Activated CD8-positive, alpha-beta memory T cell treated with anti-CD3 and anti-CD28 coated beads for 36 hours (primary cell): ENCODE data around the gene PAX5. TPM values are rescaled to one million over a fixed set of nuclear protein-coding genes. Genes with fewer than 3 reads are reported as not detected.

Source experiments
- CTCF ChIA-PET: fragments of 350-600 bp; sonication (Branson Sonifier 250); formaldehyde crosslinking; loops from one replicate; lab custom pipeline; 2021; ENCODE audit warnings: antibody characterized with exemption; lab: Charles Lee
- POLR2A ChIA-PET: fragments of 350-600 bp; sonication (Branson Sonifier 250); formaldehyde crosslinking; loops from one replicate; lab custom pipeline; 2021; ENCODE audit warnings: antibody characterized with exemption; lab: Charles Lee
- total RNA-seq, 2 experiments: library from RNA; stranded (reverse); gene quantifications; one replicate each; pipeline ENCODE4 v1.2.3, GENCODE V29; 2021

The PAX5 gene
- total RNA-seq, 2 experiments from 2014 or later: 0.23 to 0.34 TPM

DNA sequence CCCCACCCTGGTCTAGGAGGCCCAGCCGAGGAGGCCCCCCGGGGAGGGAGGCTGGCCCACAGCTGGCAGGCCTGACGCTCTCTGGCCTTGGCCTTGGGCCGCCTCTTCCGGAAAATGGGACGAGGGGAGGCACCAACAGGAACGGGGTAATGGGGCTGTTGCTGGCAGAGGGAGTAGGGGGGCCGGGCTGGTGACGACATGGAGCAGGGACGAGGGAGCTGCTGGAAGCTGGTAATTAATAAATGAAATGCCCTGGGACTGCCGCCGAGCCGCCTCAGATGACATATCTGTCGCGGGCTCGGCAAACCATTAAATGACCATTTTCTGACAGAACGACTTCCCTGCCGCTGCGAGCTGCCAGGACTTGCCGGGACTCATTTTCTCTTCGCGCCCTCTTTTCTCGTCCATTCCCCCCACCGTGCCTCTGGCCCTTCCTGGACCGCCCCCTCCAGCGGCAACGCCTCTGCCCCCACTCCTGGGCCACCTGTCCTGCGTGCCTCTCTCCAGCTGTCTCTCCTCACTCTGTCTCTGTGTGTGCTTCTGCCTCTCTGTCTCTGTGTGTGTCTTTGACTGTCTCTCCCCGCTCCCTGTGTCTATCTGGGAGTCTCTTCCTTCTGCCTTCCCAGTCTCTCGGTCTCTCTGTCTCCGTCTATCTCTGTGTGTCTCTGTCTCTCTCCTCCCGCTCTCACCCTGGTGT, 215.7 kb downstream of the PAX5 start:
- POLR2A ChIA-PET: no interaction called here
- CTCF ChIA-PET: no interaction called here

GRCh38 chr9:36817160-36817834, 216.8 kb downstream of the PAX5 start:
- POLR2A ChIA-PET: no interaction called here

DNA sequence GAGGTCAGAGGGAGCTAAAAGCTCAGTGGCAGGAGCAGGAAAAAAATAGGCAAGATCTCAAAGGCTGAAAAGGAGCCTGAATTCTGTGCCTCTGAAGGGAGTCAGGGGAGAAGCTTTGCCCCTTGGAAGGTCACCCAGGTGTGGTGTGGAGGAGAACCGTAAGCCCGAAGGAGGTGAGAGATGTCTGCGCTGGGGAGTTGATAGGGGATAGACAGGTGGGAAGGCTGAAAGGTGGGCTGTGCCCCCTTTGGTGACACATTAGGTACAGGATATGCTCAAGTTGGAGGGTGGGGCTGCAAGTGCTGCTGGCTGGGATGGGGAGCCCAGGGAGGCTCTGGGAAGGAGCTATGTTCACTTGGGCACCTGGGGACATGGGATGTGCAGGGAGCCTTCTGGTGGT, 217.7 kb downstream of the PAX5 start:
- POLR2A ChIA-PET: no interaction called here
- CTCF ChIA-PET: no interaction called here

More at GRCh38 chr9:36817160-36817834, 216.8 kb downstream of the PAX5 start:
- CTCF ChIA-PET: no interaction called here

GRCh38 chr9:36815566-36816348, 218.3 kb downstream of the PAX5 start:
- ChIA-PET CTCF (no interaction called here), POLR2A (interaction anchor here (0.6 kb wide), 1 partner anchor 94 kb away, joined by 3 read pairs; no protein-coding TSS in a partner anchor)

DNA sequence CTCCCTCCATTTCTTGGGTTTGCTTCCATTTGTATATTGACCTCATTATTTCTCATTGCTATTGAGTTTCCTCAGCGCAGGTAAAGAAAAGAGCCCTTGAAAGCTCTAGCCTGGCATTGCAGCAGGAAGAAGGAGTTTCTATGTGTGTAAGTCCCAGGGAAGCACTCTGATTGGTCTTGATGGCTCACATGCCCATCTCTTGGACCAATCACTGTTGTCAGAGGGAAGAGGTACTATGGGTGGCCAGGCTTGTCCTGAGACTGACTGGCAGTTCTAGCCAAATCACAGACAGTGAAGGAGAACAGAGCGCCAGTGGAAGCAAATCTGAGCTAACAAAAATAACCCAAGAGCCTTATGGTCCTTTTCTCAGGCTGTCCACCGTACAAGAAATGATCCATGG, 219.0 kb downstream of the PAX5 start:
- POLR2A ChIA-PET: interaction anchor here (0.6 kb wide), 1 partner anchor 94 kb away, joined by 3 read pairs; no protein-coding TSS in a partner anchor

DNA sequence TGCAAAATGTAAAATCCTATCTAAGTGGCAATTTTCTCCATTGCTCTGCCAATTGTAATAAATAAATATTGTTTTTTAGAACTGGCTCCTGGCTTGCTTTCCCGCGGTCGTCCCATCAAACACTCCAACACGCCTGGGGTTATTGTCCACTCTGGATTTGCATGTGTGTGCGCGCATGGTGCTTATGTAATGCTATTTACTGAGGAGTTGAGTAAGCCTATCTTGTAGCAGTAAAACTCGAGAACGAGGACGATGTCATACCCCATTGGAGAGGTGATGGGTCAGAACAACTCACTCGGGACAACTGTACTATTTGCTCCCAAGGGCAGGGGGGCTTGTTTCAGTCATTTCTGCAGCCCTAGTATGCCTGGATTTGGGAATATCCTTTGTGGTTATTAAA, 220.9 kb downstream of the PAX5 start:
- CTCF ChIA-PET: no interaction called here
- POLR2A ChIA-PET: no interaction called here

More for the DNA sequence above, 219.0 kb downstream of the PAX5 start:
- CTCF ChIA-PET: no interaction called here

GRCh38 chr9:36812556-36812955, 221.5 kb downstream of the PAX5 start:
- CTCF ChIA-PET: no interaction called here
- POLR2A ChIA-PET: interaction anchor here (0.5 kb wide), 1 partner anchor 54 kb away, joined by 3 read pairs; no protein-coding TSS in a partner anchor

GRCh38 chr9:36808251-36808650, 225.8 kb downstream of the PAX5 start:
- ChIA-PET CTCF (no interaction called here), POLR2A (no interaction called here)

DNA sequence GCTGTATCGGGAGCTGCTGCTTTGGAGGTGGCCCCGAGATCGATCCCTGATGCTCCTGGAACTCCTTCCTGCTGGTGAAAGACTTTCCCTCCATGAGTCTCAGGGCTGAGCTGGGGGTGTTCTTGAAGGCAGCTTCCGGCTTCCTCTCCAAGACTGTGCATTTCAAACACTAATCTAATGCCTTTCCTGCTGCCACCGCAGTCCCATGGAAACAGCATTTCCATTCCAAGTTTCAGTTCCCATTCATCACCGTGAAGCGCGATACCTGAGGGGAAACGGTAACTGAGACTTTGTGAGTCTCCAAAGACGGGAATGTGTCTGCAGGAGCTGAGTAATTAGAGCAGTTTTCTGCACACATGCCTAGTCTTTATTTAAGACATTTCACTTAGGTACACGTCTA, 230.1 kb downstream of the PAX5 start:
- CTCF ChIA-PET: no interaction called here
- POLR2A ChIA-PET: no interaction called here

GRCh38 chr9:36802201-36802920, 231.7 kb downstream of the PAX5 start:
- ChIA-PET CTCF (no interaction called here), POLR2A (no interaction called here)

GRCh38 chr9:36800455-36800854, 233.6 kb downstream of the PAX5 start:
- ChIA-PET CTCF (interaction anchor here (0.5 to 1.6 kb wide), 2 partner anchors 9 to 196 kb away, joined by 3 to 6 read pairs; no protein-coding TSS in a partner anchor), POLR2A (no interaction called here)

DNA sequence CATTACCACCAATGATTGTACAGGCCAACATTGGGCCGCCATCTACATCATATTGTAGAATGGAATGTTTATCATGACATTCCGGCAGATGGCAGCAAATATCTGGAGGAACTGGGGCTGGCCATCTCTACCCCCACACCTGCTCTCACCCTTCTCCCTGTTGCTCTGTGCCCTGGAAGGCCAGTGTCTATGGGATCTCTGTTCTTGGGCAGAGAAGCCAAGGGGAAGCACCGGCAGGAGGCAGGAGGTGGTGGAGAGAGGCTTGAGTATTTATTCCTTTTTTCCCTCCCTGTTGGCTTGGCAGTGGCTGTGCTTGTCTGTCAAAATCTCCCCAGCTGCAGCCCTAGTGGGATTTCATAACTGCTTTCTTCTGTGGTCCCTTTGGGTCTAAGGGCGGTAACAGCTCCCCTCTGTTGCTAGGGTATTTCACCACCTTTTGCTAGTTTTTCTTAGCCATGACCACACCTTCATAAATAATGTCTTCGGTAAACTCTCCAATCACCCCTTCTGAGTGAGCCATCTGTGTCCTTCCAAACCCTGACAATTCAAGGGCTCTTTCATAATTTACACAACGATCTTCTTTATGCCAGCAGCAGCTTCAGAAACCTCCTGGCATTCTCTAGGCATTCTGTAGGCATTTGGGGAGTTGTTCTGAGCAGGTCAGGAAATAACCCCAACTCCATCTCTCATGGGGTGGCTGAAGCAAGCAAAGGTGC, 235.6 kb downstream of the PAX5 start:
- CTCF ChIA-PET: interaction anchor here (0.6 kb wide), 1 partner anchor 352 kb away, joined by 3 read pairs; no protein-coding TSS in a partner anchor
- POLR2A ChIA-PET: no interaction called here

DNA sequence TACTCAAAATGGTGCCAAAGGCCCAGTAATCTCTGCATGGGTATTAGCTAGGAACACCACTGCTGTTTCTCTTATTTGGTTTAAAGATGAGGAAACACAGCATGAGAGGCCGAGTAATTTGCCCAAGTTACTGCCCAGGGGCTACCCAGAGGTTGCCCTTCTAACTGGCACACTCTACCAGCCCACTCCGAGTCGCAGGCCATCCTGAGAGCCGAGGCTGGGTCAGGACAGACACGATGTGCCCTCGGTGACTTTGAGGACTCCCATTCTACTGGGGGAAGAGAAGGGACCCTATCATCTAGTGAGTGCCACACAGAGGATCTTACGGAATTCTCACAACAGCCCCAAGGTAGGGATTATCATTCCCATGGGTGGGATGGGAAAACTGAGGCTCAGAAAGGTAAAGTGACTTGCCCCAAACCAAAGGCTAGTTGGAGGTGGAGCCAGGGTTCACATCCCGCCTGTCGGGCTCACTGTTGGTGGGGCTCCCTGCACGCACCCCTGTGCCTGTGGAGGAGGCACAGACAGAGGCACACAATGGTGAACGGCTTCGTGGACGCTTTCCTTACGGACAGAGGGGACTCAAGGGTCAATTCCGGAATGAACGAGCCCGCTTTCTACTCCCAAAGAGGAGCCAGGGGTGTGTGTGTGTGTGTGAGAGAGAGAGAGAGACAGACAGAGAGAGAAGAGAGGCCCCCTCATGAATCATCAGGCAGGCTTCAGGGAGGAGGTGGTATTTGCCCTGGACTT, 236.4 kb downstream of the PAX5 start:
- ChIA-PET POLR2A (no interaction called here), CTCF (interaction anchor here (0.6 kb wide), 1 partner anchor 351 kb away, joined by 3 read pairs; no protein-coding TSS in a partner anchor)

DNA sequence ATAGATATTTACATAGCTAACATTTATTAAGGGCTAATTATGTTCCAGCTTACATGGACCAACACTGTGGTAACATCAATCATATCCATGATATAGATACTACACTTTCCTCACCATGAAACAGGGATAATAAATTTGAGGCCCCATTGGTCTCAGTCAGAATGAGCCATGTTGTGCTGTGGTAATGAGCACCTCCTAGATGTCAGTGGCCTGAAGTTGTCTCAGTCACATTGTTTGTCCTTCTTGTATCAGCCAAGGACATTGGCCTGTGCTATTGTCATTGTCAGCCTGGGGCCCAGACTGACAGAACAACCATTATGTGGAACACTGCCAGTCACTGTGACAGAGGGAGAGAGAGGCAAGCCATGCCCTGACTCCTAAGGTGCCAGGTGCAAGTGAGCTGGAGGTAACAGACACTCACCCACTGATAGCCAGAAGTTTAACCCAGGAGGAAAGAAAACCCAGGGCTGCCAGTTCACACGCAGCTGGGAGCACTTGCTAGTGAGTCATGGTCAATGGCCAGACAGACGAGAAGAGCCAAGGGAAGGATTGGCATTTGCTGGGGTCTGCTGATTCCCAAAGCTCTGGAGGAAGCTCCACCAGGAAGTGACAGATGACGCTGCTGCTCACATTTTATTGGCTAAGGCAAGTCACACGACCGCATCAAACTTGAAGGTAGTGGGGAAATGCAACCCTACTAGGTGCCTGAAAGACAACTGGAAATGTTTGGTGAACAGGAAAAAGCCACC, 237.2 kb downstream of the PAX5 start:
- ChIA-PET CTCF (no interaction called here), POLR2A (no interaction called here)

GRCh38 chr9:36794461-36794860, 239.6 kb downstream of the PAX5 start:
- POLR2A ChIA-PET: no interaction called here
- CTCF ChIA-PET: no interaction called here

- CTCF ChIA-PET: no interaction called here
- POLR2A ChIA-PET: no interaction called here
Measured at GRCh38 chr9:36793277-36793676, 240.8 kb downstream of the PAX5 start.

DNA sequence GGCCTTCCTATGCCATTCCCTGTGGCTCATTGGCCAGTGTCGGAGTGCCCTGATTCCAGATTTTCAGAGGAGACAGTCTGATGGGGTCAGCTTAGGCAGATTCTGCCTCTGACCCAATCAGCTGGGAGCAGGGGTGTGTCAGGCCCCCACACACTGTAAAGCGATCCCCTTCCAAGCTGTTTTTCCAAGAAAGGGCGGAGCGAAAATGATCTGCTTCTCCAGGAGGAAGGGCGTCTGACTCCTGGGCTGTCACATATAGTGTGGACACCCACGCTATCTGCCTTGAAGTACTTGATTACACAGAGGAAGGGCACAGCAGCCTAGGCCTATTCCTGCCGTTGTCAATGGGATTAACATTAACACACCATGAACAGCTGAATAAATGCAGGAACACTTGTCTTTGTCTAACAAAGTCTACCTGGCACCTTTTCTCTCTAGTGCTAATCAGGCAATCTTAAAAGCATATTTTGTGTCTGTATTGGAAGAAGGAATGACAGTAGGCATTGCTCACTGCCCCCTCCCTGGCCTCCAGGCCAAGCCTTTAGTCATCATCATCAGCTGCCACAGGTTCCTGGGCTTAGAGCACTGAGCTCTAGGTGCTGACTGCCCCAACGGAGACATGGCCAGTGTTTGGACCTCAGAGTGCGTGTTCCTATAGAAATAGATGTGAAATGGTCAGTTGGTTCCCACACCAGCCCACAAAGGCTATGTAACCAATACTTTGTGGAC, 242.7 kb downstream of the PAX5 start:
- POLR2A ChIA-PET: no interaction called here
- CTCF ChIA-PET: interaction anchor here (2.2 kb wide), 1 partner anchor 9 kb away, joined by 6 read pairs; no protein-coding TSS in a partner anchor
